ENCODE data around the gene CCN2.

Gene CCN2

GRCh38 chr6:131992557-131992956, 41.4 kb upstream of the CCN2 start:
- no peak for TF ChIP-seq CTCF (conservative IDR thresholded peaks at IDR 0.05; ENCODE audit: low read length)
- DNase-seq (ENCODE audit: low read depth), result no peak
- no peak overlapping the region for H3K4me3 ChIP-seq (ENCODE audit: low read length)

GRCh38 chr6:131989036-131989435, 37.9 kb upstream of the CCN2 start:
- DNase-seq (ENCODE audit: low read depth), result no peak
- no peak for TF ChIP-seq CTCF (conservative IDR thresholded peaks at IDR 0.05; ENCODE audit: low read length)
- H3K4me3 ChIP-seq (ENCODE audit: low read length), result no peak overlapping the region

GRCh38 chr6:131982740-131983259, 31.6 kb upstream of the CCN2 start:
- DNase-seq (ENCODE audit: low read depth), result peak; percentile 96
- TF ChIP-seq CTCF (conservative IDR thresholded peaks at IDR 0.05; ENCODE audit: low read length), result no peak
- H3K4me3 ChIP-seq (ENCODE audit: low read length), result no peak overlapping the region

- no peak overlapping the region for H3K4me3 ChIP-seq (ENCODE audit: low read length)
- no peak for TF ChIP-seq CTCF (conservative IDR thresholded peaks at IDR 0.05; ENCODE audit: low read length)
- DNase-seq (ENCODE audit: low read depth), result no peak
Observed at GRCh38 chr6:131981624-131981978, 30.4 kb upstream of the CCN2 start.

- peak; percentile 20 for DNase-seq (ENCODE audit: low read depth)
- TF ChIP-seq CTCF (conservative IDR thresholded peaks at IDR 0.05; ENCODE audit: low read length), result no peak
- no peak overlapping the region for H3K4me3 ChIP-seq (ENCODE audit: low read length)
Observed at GRCh38 chr6:131980791-131981623, 29.8 kb upstream of the CCN2 start.

- DNase-seq (ENCODE audit: low read depth), result no peak
- TF ChIP-seq CTCF (conservative IDR thresholded peaks at IDR 0.05; ENCODE audit: low read length), result no peak
- H3K4me3 ChIP-seq (ENCODE audit: low read length), result no peak overlapping the region
Observed at GRCh38 chr6:131980338-131980790, 29.2 kb upstream of the CCN2 start.

Measured in AG10803 (cell line).